ENCODE results near the gene SLC34A1.

DNA sequence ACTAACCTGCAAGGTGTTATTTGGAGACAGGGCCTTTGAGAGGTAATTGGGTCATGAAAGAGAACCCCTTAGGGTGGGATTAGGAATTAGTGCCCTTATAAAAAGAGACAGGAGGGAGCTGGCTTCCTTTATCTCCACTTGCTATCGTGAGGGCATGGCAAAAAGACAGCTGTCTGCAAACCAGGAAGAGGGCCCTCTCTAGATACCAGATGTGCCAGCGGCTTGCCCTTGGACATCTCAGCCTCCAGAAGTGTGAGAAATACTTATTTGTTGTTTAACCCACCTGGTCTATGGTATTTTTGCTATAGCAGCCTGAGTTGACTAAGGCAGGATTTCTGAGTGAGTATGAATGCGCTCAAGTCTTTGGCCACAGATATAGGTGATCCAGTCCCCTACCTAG, 27.5 kb upstream of the SLC34A1 start:
- TF ChIP-seq, protein P1, sequence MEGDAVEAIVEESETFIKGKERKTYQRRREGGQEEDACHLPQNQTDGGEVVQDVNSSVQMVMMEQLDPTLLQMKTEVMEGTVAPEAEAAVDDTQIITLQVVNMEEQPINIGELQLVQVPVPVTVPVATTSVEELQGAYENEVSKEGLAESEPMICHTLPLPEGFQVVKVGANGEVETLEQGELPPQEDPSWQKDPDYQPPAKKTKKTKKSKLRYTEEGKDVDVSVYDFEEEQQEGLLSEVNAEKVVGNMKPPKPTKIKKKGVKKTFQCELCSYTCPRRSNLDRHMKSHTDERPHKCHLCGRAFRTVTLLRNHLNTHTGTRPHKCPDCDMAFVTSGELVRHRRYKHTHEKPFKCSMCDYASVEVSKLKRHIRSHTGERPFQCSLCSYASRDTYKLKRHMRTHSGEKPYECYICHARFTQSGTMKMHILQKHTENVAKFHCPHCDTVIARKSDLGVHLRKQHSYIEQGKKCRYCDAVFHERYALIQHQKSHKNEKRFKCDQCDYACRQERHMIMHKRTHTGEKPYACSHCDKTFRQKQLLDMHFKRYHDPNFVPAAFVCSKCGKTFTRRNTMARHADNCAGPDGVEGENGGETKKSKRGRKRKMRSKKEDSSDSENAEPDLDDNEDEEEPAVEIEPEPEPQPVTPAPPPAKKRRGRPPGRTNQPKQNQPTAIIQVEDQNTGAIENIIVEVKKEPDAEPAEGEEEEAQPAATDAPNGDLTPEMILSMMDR (conservative IDR thresholded peaks at IDR 0.05) = no peak
- TF ChIP-seq EZH2 (IDR thresholded peaks at IDR 0.05; ENCODE audit: low read depth) = no peak

Measured in PC-9 (cell line).